Pons (tissue), 1 donor: ENCODE measurements around the gene NEUROD1.
"Not testable (repeated sequence)": the region's sequence is repeated elsewhere in the genome, so short reads cannot be mapped to it uniquely, and the experiment has no call there.

Experiments used
- DNase-seq: peaks from one replicate; pipeline ENCODE4 v3.0.0-alpha.2; 2016; ENCODE audit warnings: low spot score

Gene NEUROD1

DNA sequence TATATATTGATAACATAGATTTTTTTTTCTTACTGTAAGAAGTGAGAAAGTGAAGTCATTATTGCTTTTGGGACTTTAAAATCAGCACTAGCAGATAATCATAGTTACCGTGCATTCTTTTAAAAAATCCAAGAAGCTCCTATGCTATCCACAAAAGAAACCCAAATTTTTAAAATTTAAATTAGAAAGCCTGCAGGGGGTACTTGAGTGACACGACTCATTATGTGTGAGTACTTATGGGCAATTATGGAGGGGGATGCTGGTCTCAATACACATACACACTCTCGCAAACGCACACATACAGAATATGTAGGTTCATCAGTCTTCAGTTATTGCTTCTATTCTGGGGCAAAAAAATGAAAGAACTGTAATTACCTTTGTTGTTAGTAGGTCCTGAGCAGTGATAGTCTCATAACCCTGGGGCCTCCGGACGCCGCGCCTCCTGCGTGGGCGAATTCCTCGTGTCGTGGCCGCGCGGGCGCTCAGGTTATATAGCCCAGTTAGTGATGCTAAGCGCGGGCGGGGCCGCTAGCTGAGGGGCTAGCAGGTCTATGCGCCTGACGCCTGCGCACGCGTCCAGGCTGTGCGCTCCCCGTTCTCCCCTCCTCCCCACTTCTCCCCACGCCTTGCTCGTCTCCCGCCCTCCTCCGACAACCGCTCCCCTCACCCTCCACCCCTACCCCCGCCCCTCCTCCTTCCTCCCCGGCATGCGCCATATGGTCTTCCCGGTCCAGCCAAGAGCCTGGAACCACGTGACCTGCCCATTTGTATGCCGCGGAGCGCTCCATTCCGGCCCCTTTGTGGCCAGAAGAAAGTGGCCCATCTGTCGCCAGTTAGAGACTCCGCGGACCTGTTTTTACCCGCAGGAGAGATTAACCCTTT lies at the start of gene NEUROD1:
TSS of gene NEUROD1 (minus strand) at position 463 of the 882 bp plus-strand sequence. CDS start 1,657 bp downstream, outside the sequence.
- DNase-seq, result no peak

DNA sequence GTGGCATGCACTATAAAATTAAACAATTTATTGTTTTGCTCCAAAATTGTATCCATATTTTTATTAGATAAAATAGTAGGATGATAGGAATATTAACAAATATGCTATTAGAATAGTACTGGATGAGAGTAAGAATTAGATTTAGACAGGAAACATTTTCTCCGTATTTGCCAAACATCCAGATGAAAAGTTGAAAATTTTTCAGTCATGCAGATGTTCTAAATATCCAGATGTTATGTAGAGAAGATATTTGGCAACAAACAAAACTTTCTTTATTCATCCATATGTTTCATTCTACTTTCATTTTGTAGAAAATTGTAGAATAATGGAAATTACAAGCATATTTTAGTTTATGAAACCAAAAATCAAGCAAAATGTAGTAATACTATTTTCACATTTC lies 45.2 kb upstream of the NEUROD1 start:
- DNase-seq, result no peak

DNA sequence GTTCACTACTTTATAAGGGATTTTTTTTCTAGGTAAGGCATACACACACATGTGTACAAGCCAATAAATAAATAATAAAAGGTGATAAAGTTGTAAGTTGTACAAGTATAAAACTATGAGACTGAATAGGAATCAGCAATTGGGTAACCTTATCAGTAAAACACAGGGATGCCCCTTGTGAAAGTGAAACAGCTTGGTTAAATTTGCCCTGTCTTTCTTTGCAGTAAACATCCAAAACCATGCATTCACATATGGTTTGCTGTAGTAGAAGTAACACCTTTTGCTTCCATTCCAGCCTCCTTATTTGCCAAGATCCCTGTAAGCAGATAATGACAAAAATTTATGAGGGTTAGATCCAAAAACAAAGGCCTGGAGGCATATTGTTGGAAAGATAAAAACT lies 44.3 kb upstream of the NEUROD1 start:
- no peak for DNase-seq

DNA sequence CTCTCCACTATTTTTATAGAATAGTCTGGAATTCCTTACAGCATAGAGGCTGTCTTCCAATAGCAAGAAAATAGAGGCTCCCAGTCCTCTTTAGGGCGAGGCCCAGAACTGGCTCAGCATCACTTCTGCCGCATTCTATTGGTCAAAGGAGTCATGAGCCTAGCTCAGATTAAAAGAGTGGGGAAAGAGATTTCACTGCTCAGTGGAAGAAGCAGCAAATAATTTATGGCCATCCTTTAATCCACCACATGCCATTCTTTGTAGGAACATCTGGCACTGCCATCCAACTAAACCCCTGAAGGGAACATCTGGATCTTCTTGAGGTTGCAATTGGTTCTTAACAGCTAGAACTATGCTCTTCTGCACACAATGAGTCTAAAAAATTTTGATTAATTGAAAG lies 43.4 kb upstream of the NEUROD1 start:
- no peak for DNase-seq

DNA sequence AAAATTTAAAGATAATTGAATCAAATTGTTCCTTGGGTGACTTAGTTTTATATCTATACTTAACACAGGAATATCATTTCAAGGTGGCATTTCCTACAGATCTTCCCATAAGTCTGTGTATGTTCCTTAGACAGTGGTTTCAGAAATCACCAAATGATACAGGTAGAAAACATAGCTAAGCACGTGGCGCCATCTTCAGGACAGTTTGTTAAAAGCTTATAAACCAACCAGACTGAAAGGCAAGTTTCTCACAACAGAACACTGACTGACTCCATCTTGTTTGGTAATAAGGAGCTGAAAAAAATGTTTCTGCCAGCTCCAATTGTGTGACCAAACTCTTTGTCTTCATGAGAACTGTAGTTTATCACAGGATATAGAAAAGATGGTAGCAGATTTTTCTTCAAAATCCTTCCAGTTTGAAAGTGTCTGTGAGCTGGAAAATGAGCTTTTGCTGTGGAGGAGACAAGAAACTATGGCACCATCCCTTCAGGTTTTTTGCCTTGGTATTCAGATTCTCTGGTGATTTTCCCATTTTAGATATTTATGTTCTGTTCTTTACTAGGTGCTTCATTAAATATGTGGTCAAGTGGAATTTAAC lies 34.8 kb upstream of the NEUROD1 start:
- DNase-seq, result peak; percentile 91

DNA sequence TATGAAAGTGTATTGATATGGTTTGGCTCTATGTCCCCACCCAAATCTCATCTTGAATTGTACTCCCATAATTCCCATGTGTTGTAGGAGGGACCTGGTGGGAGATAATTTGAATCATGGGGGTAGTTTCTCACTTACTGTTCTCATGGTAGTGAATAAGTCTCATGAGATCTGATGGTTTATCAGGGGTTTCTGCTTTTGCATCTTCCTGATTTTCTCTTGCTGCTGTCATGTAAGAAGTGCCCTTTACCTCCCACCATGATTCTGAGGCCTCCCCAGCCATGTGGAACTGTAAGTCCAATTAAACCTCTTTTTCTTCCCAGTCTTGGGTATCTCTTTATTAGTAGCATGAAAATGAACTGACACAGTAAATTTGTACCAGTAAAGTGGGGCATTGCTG lies 30.7 kb upstream of the NEUROD1 start:
- not testable (repeated sequence) for DNase-seq

DNA sequence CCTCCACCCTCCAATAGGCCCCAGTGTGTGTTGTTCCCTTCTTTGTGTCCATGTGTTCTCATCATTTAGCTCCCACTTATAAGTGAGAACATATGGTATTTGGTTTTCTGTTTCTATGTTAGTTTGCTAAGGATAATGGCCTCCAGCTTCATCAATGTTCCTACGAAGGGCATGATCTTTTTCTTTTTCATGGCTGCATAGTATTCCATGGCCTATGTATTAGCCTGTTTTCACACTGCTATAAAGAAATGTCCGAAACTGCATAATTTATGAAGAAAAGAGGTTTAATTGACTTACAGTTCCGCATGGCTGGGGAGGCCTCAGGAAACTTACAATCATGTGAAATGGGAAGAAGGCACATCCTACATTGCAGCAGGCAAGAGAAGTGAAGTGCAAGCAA lies 22.2 kb upstream of the NEUROD1 start:
- DNase-seq, result not testable (repeated sequence)

DNA sequence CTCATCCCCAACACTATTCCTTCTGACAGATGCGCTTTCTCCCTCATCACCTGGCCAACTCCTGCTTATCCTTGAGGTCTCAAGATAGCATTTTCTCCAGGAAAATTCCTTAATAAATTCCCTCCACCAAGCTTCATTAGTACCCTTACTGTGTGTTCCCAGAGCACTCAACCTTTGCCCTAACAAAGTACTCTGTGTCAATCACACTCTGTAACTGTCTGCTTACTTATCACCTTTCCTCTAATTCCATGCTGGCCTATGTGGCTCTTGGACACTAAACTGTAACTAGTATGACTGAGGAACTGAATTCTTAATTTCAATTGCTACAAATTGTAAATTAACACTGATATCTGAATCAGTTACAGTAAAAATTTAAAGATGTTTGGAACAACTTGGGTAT lies 17.9 kb upstream of the NEUROD1 start:
- no peak for DNase-seq

DNA sequence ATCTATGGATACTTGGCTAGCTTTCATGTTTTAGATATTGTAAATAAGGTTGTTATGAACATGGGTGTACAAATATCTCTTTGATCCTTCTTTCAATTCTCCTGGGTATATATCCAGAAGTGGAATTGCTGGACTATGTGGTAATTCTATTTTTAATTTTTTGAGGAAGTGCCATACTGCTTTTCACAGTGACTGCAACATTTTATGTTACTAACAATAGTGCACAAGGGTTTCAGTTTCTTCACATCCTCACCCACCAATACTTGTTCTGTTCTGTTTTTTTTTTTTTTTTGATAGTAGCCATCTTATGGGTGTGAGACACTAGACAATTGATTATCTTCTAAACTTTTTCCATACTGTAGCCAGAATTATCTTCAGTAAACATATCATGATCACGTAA lies 17.3 kb upstream of the NEUROD1 start:
- no peak for DNase-seq

DNA sequence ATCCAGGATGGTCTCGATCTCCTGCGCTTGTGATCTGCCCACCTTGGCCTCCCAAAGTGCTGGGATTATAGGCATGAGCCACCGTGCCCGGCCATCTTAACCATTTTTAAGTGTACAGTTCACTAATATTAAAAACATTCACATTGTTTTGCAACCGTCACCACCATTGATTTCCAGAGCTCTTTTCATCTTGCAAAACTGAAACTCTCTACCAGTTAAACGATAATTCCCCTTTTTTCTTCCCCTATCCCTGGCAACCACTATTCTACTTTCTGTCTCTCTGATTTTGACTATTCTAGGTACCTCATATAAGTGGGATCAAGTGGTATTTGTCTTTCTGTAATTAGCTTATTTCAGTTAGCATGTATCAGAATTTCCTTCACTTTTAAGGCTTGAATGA lies 16.8 kb upstream of the NEUROD1 start:
- peak; percentile 6 for DNase-seq

DNA sequence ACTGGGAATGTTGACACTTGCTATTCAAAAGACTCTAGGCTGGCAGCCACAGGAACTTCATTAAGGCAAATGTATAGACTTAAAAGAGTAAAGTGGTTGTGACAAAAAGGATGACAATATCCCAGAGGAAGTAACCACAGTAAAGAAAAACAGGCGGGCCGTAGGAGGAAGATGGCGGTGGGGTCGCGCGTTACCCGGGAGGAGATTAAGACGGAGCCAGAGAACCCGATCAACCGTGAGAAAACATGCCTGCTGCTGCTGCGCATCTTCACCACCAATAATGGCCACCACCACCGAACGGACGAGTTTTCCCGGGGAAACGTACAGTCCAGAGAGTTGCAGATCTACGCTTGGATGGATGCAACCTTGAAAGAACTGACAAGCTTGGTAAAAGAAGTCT lies 14.0 kb upstream of the NEUROD1 start:
- DNase-seq, result no peak

DNA sequence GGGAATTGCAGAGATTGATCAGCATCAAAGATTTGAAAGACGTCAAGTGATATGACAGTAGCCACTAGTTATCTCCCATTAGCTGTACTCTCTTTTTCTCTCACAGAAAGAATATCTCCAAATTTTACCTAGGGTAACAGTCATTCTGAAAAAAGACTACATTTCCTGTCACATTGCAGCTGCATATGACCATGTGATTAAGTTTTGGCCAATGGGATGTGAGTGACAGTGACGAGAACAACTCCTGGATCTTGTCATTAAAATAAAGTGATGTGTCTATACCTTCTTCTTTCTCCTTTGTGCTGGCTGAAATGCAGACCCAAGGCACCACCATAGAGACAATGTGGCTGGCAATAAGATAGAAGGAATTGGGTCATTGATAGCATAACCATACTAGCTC lies 10.5 kb upstream of the NEUROD1 start:
- no peak for DNase-seq

DNA sequence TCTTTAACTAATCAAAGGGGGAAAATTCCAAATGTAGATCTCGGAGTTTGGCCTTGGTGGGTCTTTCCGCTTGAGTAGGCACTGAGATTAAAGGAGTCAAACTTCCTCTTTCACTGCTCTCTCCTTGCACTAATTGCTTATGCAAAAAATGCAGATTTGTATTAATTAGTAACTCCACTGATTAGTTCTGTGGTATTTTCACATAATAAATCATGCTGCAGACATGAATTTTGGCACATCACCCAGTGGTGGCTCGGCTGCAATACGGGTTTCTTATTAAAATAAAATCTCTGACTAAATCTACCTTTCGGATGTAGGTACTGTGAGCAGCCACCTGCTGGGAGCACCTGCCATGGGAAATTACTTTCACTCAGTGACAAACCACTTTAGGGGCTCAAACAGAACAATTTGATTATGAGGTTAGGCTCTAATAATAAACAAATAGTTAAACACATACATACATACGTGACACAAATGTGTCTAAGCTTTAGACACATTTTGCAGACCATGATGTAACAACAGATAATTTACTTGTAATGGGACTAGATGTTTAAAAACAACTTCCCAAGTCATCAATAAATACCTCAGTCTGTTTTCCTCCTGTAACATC lies 6.4 kb upstream of the NEUROD1 start:
- DNase-seq, result no peak

DNA sequence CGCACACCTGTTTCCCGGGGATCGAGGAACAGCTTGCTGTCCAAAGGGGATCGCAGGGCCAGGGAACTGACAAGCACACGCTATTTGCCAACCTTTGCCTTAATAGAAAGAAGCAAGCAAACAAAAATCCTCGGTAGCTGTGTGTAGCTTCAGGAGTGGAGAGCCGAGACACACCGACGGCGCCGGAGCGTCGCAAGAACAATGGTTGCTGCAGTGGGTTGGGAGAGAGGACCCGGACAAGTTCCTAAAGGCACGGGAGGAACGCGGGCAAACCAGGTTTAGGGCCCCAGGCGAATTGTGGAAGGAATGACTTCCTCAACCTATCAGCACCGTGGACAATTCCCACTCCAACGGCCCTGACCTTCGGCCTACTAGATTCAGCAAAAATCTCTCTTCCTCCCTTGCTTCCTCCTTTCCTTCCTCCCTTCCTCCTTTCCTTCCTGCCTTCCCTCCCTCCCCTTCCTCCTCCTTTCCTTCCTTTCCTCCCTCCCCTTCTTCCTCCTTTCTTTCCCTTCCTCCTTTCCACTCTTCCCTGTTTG lies 4.9 kb upstream of the NEUROD1 start:
- no peak for DNase-seq

DNA sequence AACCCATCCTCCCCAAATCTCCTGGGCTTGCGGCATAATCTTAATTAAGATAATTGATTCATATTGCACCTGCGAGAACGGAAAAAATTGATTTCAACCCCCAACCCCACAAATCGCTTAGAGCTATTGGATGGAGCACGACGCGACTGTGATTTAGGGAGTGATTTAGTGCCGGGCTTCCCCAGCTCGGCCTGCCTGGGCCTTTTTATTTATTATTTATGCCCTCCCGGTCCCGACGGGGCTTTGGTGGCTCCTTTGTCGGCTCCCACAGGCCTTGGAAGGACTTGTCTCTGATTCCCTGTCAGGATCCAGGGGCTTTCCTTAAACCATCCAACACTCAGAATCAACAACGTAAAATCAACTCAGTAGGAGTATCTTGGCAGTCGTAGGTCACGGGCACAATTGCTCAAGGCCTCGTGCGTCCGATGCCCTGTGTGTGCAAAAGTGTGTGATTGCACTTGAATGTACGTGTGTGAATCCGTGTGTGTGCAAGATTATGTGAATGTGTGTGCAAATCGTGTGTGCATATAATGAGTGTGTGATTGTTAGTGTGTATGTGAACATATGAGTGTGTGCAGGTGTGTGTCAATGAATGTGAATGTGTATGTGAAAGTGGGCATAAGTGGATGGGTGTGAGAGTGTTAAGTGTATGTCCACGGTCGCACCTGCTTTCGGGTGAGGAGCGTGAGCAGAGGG lies 4.3 kb upstream of the NEUROD1 start:
- DNase-seq, result no peak

DNA sequence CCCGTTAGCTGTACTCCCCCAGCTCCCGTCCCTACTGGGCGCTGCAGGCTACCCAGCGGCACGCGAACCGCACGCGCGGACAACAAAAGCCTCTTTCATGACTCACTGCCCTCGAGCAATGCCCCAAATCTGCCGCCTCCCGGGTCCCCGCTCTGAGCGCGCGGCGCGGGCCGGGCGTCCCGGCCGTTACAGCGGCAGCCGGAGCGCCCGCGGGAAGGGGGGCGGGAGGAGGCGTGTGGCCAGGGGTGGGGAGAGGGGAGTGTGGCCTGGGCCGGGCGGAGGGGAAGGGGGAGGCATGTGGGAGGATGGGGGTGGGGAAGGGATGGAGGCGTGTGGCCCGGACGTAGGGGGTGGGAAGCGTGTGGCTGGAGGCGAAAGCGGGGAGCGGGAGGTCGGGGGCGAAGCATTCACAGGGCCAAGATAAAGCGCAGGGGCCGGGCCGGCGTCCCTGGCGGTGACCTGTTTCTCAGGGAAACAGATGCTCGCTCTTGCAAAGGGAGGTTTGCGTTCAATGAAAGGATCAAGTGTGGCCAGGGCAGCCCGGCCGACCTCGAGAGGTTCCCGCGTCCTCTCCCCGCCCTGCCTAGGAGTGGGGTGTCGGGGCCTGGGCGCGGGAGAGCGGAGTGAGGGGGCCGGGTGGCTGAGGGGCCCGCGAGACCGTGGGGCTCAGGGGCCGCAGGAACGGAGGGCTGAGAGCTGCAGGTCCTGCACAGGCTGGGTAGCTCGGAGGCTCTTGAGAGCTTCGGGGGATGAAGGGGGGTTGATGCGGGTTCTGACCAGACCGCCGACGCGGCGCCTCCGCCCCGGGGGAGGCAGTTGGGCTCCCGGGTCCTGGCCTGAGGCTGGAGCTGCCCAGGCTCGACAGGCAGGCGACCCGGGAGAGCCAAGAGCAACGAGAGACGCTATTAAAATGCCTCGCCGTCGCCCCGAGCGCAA lies 3.5 kb upstream of the NEUROD1 start:
- no peak for DNase-seq

DNA sequence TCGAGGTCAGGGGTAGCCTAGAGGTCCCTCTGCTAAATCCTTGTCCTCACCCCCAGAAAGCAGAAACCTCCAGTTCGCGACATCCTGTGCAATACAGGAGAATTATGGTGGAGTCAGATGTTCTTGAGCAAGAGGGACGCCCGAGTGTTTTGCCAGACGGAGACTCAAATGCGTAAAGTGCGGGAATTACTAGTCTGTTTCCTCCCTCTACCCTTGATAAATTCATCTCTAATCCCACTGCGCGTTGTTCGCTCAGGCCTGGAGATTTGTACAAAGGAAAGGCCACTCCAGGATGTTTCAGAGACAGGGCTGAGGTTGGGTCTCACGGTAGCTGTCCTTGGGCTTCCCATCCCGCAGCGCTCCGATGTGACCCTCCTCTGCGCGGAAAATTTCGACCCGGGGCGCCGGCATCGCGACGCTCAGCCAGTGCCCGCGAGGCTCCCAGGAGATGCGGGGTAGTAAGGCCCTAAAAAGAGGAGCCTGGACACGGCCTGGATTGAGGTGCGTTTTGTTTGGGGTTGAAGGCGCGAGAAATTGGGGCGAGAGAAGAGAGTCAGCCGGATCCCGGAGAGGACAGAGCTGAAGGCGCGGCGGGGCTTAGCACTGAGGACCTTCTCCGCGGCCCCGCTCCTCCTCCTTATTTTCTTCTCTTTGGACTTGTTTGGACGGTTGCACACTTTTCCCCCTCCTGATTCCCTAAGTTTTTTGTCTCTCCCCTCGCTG lies 2.6 kb upstream of the NEUROD1 start:
- DNase-seq, result no peak

DNA sequence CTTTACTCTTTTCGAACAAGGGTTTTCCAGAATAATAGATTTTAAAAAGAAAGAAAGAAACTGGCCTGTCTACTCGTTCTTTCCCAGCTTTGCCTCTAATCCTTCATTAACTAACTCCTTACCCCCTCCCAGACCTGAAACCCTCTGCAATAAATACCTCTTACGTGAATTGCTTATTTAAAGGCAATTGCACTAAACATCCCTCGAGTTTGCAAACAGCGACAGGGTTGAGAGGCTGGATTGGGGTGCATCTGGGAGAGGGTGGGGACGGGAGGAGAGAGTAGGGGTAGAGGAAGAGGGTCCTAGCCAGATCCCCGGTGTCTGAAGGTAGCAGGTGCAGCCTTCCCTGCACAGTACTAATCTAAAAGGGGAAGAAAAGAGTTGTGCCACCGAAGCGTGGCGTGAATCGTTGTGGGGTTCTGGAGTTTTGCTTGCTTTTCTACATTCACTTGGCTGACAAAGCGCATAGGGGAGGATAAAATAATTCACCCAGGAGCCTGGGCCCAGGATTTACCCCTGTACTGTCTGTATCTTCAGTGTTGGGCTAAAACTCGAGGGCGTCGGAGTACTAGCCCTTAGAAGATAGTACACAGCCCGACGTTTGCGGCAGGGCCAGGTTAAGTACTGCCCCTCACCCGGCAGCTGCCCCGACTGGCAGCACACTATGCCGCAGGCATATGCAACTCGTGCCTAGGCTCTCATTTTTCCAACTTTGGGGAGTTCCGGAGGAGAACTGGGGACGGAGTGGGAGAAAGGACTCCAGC lies 1.9 kb upstream of the NEUROD1 start:
- DNase-seq, result no peak

DNA sequence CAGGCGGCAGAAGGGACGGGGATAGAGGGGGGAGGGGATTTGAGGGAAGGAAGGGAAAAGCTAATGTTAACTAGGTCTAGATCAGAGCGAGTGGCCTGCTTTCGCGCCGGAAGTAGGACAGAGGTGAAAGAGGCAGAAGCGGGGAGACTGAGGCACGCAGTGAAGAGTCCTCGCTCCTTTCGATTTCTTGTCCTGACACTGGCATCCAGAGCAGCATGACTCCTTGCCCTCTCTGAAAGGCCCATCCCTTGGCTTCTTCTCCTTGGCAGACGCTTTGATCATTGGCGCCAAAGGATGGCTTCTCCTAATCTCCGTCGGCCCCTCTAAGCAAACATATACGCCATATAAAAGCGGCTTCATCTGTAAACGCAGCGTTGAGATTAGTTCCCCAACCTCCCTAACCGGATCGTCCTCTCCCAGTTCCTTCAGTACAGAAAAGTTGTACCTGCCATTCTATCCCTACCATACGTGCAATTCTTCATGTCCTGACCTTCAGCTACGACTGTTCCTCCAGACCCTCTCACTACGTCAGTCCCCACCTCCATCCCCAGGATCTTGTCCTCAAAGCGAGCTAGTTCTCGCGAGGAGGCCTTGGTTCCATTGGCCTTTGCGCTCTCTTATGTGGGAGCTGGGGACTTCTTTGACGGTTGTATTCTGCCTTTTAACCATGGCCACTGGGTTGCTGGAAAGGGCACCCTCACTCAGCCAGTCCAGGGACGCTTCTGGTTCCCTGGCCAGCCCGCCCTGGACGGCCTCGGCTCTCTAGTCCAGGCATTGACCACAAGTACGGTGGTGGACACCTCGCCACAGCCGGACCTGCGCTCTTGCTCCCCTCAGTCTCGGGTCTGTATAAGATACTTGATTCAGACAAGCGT lies 857 bp upstream of the NEUROD1 start:
- DNase-seq, result no peak
